Measurements from ENCODE around the gene PGBD5.

Gene PGBD5

GRCh38 chr1:230375147-230375546 lies 51.0 kb downstream of the PGBD5 start:
- no peak for ATAC-seq

DNA sequence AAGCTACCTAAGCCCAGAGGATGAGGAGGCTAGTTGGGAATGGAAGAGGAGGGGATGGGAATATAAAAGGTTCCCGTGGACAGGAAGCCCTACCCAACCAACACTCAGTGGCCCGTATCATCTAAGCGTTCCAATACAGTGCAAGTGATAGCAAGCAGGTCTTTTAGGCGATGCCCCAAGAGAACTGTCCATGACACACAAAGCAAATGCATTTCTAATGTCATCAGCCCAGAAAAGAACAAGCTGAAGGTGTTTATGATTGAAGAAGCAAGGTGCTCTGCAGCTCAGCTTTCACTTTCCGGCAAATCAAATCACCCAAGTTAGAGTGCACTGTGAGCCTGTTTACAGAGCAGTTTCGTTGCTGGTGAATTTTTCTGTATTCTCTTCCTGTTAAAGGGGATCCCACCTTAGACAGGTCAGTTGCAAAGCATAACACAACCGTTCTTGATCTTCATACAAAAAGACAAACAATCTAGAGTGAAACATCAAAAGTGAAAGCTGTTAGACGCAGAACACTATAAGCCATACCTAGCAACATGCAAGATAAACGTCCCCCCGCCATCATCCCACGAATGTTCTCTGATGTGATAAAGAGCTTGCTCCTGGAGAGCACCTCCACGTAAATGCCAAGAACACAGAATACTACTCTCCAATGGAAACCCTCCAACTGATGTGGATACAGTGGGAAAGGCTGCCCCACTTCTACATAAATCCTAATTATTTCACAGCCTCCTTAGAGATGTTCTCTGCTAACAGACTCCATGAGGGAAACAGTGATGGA lies 54.0 kb downstream of the PGBD5 start:
- no peak for TF ChIP-seq ZNF565 (CRISPR knock-in tag; conservative IDR thresholded peaks at IDR 0.05; ENCODE audit: low read depth)
- TF ChIP-seq ZC3H10 (CRISPR knock-in tag; IDR thresholded peaks at IDR 0.05), result no peak
- TF ChIP-seq ZFP30 (CRISPR knock-in tag; IDR thresholded peaks at IDR 0.05), result no peak
- ATAC-seq, result no peak

More at GRCh38 chr1:230375147-230375546, 51.0 kb downstream of the PGBD5 start:
- TF ChIP-seq, protein P1, sequence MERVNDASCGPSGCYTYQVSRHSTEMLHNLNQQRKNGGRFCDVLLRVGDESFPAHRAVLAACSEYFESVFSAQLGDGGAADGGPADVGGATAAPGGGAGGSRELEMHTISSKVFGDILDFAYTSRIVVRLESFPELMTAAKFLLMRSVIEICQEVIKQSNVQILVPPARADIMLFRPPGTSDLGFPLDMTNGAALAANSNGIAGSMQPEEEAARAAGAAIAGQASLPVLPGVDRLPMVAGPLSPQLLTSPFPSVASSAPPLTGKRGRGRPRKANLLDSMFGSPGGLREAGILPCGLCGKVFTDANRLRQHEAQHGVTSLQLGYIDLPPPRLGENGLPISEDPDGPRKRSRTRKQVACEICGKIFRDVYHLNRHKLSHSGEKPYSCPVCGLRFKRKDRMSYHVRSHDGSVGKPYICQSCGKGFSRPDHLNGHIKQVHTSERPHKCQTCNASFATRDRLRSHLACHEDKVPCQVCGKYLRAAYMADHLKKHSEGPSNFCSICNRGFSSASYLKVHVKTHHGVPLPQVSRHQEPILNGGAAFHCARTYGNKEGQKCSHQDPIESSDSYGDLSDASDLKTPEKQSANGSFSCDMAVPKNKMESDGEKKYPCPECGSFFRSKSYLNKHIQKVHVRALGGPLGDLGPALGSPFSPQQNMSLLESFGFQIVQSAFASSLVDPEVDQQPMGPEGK (CRISPR knock-in tag; IDR thresholded peaks at IDR 0.05; ENCODE audit: borderline replicate concordance), result no peak
- TF ChIP-seq, protein P2, sequence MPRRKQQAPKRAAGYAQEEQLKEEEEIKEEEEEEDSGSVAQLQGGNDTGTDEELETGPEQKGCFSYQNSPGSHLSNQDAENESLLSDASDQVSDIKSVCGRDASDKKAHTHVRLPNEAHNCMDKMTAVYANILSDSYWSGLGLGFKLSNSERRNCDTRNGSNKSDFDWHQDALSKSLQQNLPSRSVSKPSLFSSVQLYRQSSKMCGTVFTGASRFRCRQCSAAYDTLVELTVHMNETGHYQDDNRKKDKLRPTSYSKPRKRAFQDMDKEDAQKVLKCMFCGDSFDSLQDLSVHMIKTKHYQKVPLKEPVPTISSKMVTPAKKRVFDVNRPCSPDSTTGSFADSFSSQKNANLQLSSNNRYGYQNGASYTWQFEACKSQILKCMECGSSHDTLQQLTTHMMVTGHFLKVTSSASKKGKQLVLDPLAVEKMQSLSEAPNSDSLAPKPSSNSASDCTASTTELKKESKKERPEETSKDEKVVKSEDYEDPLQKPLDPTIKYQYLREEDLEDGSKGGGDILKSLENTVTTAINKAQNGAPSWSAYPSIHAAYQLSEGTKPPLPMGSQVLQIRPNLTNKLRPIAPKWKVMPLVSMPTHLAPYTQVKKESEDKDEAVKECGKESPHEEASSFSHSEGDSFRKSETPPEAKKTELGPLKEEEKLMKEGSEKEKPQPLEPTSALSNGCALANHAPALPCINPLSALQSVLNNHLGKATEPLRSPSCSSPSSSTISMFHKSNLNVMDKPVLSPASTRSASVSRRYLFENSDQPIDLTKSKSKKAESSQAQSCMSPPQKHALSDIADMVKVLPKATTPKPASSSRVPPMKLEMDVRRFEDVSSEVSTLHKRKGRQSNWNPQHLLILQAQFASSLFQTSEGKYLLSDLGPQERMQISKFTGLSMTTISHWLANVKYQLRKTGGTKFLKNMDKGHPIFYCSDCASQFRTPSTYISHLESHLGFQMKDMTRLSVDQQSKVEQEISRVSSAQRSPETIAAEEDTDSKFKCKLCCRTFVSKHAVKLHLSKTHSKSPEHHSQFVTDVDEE (CRISPR knock-in tag; IDR thresholded peaks at IDR 0.05), result no peak
- TF ChIP-seq CSDC2 (CRISPR knock-in tag; IDR thresholded peaks at IDR 0.05), result no peak
- TF ChIP-seq ZC3H10 (CRISPR knock-in tag; IDR thresholded peaks at IDR 0.05), result no peak
- TF ChIP-seq ISL1 (CRISPR knock-in tag; IDR thresholded peaks at IDR 0.05), result no peak
- TF ChIP-seq ZFP3 (CRISPR knock-in tag; IDR thresholded peaks at IDR 0.05), result no peak
- no peak for TF ChIP-seq GLIS3 (CRISPR knock-in tag; IDR thresholded peaks at IDR 0.05)
- TF ChIP-seq ZNF565 (CRISPR knock-in tag; conservative IDR thresholded peaks at IDR 0.05; ENCODE audit: low read depth), result no peak

- no peak for ATAC-seq
- TF ChIP-seq ZC3H10 (CRISPR knock-in tag; IDR thresholded peaks at IDR 0.05) (no peak), RARB (CRISPR knock-in tag; IDR thresholded peaks at IDR 0.05) (no peak), PPARA (CRISPR knock-in tag; IDR thresholded peaks at IDR 0.05; ENCODE audit: borderline replicate concordance) (no peak), POU6F1 (CRISPR knock-in tag; IDR thresholded peaks at IDR 0.05; ENCODE audit: borderline replicate concordance, low read depth) (no peak), ISL1 (CRISPR knock-in tag; IDR thresholded peaks at IDR 0.05) (no peak), SNAI2 (CRISPR knock-in tag; IDR thresholded peaks at IDR 0.05) (no peak), BACH2 (CRISPR knock-in tag; IDR thresholded peaks at IDR 0.05; ENCODE audit: borderline replicate concordance) (no peak), ESRRG (CRISPR knock-in tag; IDR thresholded peaks at IDR 0.05) (no peak), CSDC2 (CRISPR knock-in tag; IDR thresholded peaks at IDR 0.05) (no peak)
- TF ChIP-seq, protein P2 (CRISPR knock-in tag; IDR thresholded peaks at IDR 0.05), result no peak
These were observed 56.0 kb downstream of the PGBD5 start for GRCh38 chr1:230370109-230370508.

DNA sequence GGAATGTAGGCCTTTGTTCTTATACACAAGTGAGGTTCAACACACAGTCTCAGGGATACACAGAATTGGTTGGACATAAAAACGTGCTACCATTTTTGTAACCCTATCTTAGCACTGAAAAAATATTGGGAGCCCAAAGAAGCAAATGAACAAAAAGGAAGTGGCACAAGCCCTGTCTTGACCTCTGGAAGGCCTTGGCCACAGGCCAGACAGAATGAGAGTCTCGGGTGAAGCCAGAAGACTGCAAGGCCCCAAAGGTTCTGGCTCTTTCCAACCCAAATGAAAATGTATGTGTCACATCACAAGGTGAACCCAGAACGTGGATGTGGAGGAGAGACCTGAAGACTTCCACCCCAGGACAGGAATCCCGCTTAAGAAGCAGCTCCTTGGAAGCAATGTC lies 57.3 kb downstream of the PGBD5 start:
- ATAC-seq, result no peak
- TF ChIP-seq ZFP30 (CRISPR knock-in tag; IDR thresholded peaks at IDR 0.05) (no peak), POU6F1 (CRISPR knock-in tag; IDR thresholded peaks at IDR 0.05; ENCODE audit: borderline replicate concordance, low read depth) (no peak), BACH2 (CRISPR knock-in tag; IDR thresholded peaks at IDR 0.05; ENCODE audit: borderline replicate concordance) (no peak), RARB (CRISPR knock-in tag; IDR thresholded peaks at IDR 0.05) (no peak), ZNF70 (CRISPR knock-in tag; IDR thresholded peaks at IDR 0.05) (no peak), GLIS3 (CRISPR knock-in tag; IDR thresholded peaks at IDR 0.05) (no peak), ARNTL (CRISPR knock-in tag; IDR thresholded peaks at IDR 0.05; ENCODE audit: borderline replicate concordance, low read depth) (no peak), TCF4 (CRISPR knock-in tag; IDR thresholded peaks at IDR 0.05; ENCODE audit: borderline replicate concordance) (no peak), ZFP3 (CRISPR knock-in tag; IDR thresholded peaks at IDR 0.05) (no peak)
- TF ChIP-seq, protein P3, sequence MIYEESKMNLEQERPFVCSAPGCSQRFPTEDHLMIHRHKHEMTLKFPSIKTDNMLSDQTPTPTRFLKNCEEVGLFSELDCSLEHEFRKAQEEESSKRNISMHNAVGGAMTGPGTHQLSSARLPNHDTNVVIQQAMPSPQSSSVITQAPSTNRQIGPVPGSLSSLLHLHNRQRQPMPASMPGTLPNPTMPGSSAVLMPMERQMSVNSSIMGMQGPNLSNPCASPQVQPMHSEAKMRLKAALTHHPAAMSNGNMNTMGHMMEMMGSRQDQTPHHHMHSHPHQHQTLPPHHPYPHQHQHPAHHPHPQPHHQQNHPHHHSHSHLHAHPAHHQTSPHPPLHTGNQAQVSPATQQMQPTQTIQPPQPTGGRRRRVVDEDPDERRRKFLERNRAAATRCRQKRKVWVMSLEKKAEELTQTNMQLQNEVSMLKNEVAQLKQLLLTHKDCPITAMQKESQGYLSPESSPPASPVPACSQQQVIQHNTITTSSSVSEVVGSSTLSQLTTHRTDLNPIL (CRISPR knock-in tag; IDR thresholded peaks at IDR 0.05; ENCODE audit: low read depth), result no peak

Measured in SK-N-SH treated with all-trans-retinoic acid at 6 μM for 48 hours (cell line).